HG03139 (cell line): ENCODE measurements around the gene UBE2O.

Experiments used
- ATAC-seq: cut with Tn5 transposase; IDR thresholded peaks from one replicate; pipeline ENCODE4 v1.9.1; 2021; ENCODE audit not compliant: unreplicated experiment

The UBE2O gene

DNA sequence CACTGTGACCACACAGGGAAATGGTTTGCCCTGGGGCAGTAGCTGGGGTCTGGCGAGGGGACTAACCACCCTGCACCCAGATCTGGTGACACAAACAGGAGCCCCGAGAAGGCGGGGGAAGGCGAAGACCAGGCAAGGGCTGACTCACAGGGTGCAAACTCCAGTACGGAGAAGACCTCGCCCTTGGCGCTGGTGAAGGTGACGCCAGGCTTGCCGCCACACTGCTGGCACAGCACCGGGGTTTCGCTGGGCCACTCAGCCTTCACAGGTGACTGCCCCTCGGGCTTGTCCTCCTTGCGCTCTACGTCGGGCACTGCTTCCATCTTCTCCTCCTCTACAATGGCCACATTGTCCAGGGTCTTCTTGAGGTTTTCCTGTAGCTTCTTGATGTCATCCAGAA, 57.0 kb downstream of the UBE2O start:
- no peak for ATAC-seq

DNA sequence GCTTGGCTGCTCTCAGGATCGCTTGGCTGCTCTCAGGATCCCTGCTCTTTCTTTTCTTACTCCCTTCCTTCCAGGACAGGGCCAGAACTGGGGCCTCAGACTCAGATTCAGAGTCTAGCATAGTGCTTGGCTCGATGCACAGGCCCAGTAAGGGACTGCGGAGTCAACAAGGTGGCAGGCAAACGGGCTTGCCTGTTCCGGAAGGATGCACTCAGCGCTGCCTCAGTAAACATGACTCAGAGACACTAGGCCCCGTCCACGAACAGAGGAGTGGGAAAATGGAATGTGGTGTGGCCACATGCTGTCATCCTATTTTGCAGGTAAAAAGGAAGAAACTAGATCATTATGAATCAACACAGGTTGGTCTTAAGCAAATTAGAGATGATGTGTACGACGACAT, 58.8 kb downstream of the UBE2O start:
- no peak for ATAC-seq

- no peak for ATAC-seq
Measured at GRCh38 chr17:76391200-76391715, 61.7 kb downstream of the UBE2O start.

DNA sequence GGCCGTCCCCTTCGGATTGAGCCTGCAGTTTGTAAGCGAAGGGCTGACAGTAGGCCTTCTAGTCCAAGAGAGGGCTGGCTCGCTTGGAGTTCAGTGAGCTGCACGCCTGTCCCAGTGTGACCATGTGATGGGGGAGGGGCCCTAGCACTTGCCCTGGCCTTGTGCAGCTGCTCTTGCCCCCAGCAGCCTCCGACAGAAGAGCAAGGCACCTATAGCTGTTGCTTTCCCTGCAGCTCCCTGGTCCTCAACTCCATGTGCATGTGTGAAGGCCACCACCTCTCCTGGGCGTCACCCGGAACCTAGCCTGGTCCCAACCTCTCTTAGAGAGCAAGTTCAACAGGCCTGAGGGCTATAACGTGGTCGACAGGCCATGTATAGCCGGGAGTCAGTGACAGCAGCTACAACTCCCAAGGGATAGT, 62.9 kb downstream of the UBE2O start:
- ATAC-seq = no peak

DNA sequence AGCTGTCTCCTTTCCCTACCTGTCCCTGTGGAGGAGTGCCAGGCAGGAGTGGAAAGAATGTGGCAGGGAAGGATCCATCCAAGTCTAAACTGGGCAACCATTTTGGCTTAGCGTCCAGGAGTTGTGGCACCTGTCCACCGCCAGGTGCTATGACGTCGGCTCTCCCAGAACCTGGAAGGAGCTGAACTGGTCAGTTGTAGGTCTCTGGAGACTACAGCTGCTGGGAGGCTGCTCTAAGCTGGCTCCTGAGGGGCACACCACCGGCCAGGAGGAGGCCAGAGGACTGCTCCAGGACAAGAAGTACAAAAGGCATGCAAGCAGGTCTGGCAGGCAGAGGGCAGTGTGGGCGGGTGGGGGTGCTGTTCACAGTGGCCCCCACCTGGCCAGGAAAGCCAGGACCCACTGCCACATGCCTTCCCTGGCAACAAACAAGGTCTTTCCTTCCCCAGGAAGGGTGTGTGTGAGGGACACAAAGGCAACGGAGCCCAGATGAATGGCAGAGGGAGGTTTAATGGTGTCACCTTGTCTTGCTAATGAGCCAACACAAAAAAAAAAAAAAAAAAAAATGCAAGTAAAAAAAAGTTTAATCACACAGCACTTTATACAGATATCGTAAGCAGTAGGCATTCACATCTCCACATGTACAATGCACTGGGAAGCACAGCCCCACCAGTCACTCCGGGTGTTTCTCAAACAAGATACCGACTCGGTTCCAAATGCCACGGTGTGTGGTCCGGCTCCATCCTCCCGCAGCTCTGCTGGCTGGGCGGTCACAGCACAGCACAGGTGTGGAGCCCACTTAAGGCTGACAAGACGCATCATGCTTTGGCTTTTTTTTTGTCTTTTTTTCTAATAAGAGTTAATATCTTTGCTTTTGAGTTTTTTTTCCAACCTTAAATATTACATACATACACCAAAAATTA, 63.7 kb downstream of the UBE2O start:
- ATAC-seq = no peak

DNA sequence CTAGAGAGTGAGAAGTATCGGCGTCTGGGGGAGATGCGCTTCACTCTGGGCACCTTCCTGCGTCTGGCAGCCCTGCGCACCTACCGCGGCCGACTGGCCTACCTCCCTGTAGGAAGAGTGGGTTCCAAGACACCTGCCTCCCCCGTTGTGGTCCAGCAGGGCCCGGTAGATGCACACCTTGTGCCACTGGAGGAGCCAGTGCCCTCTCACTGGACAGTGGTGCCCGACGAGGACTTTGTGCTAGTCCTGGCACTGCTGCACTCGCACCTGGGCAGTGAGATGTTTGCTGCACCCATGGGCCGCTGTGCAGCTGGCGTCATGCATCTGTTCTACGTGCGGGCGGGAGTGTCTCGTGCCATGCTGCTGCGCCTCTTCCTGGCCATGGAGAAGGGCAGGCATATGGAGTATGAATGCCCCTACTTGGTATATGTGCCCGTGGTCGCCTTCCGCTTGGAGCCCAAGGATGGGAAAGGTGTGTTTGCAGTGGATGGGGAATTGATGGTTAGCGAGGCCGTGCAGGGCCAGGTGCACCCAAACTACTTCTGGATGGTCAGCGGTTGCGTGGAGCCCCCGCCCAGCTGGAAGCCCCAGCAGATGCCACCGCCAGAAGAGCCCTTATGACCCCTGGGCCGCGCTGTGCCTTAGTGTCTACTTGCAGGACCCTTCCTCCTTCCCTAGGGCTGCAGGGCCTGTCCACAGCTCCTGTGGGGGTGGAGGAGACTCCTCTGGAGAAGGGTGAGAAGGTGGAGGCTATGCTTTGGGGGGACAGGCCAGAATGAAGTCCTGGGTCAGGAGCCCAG, 65.8 kb downstream of the UBE2O start:
- ATAC-seq = no peak

DNA sequence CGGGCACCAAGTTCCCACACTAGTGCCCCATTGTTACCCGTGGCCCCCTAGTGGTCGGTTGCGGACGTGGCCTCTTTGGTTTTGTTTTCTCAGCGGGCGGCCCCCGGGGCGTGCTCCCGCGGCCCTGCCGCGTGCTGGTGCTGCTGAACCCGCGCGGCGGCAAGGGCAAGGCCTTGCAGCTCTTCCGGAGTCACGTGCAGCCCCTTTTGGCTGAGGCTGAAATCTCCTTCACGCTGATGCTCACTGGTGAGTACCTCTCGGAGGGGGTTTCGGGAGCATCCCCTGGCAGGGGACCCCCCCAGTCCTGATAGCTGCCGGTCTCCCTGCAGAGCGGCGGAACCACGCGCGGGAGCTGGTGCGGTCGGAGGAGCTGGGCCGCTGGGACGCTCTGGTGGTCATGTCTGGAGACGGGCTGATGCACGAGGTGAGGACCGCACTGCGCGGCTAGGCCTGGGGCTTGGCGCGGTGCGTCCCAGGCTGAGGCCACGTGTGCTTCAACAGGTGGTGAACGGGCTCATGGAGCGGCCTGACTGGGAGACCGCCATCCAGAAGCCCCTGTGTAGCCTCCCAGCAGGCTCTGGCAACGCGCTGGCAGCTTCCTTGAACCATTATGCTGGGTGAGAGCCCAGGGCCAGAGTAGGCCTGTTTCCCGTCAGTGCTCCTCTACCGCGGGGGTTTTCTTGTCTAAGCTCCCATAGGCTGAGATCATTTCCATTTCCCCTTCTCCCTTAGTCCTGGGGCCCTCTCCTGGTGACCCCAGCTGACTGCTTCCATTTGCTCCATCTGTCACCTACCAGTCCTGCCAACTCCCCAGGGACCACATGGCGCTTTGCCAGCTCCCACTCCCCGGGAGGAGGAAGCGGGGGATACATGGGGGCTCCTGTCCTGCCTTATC, 66.8 kb downstream of the UBE2O start:
- ATAC-seq = no peak

DNA sequence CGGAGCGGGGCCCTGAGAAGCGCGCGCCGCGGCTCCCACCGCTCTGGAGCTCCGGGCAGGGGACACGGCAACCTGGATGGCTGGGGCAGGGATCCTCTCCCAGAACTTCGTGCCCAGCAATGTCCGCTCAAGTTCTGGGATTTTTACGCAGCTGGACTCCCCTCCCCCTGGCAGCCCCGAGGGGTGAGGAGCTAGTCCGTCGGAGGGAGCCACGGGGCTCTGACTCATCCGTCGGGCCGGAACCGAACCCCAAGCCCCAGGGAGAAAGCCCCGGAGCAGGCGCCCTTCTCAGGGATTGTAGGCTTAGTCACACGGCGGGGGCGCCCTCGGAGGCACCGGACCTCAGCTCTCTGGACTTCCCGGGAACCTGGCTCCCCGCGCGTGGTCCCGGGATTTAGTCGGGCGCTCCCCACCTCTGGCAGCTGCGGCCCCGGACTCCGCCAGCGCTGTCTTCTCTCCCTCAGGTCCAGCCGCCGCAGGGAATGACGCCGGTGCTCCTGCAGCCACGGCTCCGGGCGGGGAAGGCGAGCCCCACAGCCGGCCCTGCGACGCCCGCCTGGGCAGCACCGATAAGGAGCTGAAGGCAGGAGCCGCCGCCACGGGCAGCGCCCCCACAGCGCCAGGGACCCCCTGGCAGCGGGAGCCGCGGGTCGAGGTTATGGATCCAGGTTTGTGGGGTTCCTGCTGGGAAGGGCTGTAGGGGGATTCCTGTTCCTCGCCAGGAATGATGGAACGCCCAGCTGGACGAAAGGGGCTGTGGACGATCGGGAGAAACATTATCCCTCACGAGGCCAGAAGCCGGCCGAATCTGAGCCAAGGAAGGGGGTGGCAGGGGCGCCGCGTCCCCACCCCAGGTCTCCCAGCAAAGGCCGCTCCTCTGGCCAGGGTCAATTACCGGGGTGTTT, 67.7 kb downstream of the UBE2O start:
- ATAC-seq = no peak

DNA sequence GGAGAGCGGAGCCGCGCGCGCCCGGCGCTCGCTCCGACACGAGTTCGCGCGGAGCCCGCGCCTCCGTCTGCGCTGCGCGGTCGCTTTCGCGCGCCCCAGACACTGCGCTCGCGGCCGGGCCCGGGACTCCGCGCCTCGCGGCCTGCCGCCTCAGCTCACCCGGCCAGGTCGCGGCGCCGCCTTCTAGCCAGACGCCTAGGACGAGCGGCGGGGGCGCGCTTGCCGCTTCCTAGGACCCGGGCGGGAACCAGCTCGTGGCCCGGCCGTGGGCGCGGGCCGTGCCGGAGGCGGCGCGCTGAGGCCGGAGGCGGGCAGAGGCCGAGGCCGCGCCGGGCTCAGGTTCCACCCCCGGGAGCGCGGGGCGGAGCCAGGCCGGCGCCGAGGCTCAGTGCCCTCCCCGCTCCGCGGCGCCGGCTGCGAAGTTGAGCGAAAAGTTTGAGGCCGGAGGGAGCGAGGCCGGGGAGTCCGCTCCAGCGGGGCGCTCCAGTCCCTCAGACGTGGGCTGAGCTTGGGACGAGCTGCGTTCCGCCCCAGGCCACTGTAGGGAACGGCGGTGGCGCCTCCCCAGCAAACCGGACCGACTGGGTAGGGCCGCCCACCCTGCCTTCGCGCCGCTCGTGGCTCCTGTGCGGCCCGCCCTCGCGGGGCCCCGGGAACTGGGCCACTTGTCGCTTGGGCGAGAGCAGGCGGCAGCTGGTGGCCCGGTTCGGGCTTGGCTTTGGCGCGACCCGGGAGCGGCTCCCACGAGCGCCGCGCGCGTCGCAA, 68.5 kb downstream of the UBE2O start, which contains the start of gene SPHK1:
SPHK1 (plus strand) TSS at position 388 of the 765 bp plus-strand sequence. CDS start 1,036 bp downstream, outside the sequence.
- peak; percentile 52 for ATAC-seq

DNA sequence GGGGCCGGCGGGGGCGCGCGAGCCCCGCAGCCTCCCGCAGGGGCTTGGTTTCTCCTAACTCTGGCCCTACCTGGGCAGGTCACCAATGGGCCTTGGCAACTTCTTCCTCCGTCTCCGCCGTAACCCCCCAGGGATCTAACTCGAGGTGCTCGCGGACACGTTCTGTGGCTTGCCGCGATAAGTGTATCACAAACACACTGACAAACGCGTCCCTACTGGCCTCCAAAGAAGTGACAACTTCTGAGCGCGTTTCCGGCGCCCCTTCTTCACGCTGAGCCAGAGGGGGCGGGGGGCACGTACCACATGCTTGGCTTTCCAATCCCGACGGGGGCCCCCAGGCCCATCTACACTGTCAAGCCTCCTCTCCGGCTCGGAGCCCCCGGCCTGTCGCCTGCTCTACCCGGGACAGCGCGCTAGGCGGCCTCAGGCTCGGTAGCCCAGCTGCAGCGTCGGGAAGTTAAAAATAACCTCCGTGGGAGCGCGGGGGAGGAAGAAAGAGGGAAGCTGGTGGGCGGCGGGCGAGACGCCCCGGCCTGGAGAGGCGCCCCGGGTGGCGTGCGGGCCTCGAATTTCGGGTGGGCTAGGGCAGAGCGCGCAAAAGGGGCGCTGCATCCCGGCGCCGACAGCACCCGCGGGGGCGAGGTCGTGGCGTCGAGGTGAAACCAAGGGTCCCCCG, 69.3 kb downstream of the UBE2O start:
- ATAC-seq = no peak

DNA sequence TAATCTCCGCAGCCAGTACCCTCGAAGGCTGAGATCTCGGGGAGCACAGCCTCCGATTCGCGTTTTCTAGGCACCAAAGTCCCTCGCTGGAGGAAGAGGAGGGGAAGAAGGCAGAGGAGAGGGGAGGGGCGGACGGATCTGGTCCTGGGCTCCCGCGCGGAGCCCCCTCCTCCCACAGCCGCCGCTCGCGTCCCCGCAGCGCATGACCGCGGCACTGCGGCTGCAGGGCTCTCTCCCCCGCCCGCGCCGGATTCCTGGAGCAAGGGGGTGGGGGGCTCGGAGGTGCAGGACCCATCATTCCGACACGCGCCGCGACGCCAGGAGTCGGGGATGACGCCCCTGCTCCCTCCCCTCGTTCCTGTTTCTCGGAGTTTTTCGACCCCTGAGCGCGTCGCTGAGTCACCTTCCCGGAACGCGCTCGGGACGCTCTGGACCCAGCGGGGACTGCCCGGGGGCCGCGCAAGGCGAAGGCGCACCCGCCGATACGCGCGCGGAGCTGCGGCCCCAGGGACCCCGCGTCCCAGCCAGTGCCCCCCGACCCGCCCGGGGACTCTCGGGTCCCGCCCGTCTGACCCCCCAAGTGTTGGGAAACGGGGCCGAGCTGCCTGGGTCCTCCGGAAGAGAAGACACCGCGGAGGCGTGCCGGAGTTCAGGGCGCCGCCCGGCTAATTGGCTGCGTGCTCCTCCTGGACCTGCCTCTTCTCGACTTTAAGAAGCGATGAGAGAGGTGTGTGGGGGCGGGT, 70.0 kb downstream of the UBE2O start:
- no peak for ATAC-seq

DNA sequence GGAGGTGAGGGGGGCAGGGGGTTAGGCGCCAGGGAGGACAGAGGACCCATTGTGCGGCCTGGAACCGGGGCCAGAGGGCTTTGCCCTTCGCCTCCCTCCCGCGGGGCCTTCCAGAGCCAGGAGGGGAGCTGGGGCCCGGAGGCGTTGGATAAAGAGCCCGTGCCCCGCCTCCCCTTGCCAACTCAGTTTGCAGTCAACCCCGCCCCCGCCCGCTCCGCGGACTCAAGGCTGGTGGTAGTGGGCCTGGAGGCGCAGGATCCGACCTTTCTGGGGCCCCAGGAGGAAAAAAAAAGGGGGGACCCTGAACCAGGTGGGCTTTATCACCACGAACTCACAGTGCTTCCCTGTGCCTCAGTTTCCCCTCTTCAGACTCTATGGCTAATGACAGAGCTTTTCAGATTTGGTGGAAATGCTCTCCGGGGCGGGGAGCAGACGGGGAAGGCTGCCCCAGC, 70.6 kb downstream of the UBE2O start:
- no peak for ATAC-seq

- no peak for ATAC-seq
Measured at GRCh38 chr17:76381633-76382350, 71.2 kb downstream of the UBE2O start.

GRCh38 chr17:76379646-76380376, 73.1 kb downstream of the UBE2O start:
- ATAC-seq = no peak

GRCh38 chr17:76379275-76379641, 73.7 kb downstream of the UBE2O start:
- no peak for ATAC-seq

GRCh38 chr17:76378548-76379274, 74.2 kb downstream of the UBE2O start:
- ATAC-seq = no peak
